HL-60 (cell line): ENCODE measurements around the gene NAV2.

ENCODE experiments used
- DNase-seq, 2 experiments: peaks; one replicate each; pipeline ENCODE4 v3.0.0-alpha.2; 2010 to 2020; ENCODE audit warnings: low read depth in 1 of 2, low spot score in 1 of 2
- H3K27ac ChIP-seq: fragments of 250-450 bp; sonication (Bioruptor Pico); replicated peaks from 2 replicates; pipeline ENCODE4 v1.5.1; 2020; ENCODE audit warnings: mild to moderate bottlenecking, moderate library complexity
- H3K27me3 ChIP-seq: fragments of 250-450 bp; sonication (Bioruptor Pico); 2 replicates; pipeline ENCODE4 v1.5.1; 2021; ENCODE audit warnings: mild to moderate bottlenecking, moderate library complexity; ENCODE audit not compliant: insufficient read depth, poor library complexity, severe bottlenecking
- H3K4me3 ChIP-seq: replicated peaks from 2 replicates; pipeline ENCODE4 v1.5.1; 2011; ENCODE audit warnings: mild to moderate bottlenecking, control low read depth, low read length; ENCODE audit not compliant: insufficient read depth
- GABPA ChIP-seq: IDR thresholded peaks from 2 replicates; pipeline ENCODE4 v1.6.1; 2012; ENCODE audit warnings: low read depth
- POLR2AphosphoS5 ChIP-seq: IDR thresholded peaks from 2 replicates; pipeline ENCODE4 v1.6.1; 2012; ENCODE audit warnings: low read depth
- SPI1 ChIP-seq: IDR thresholded peaks from 2 replicates; pipeline ENCODE4 v1.6.1; 2012; ENCODE audit warnings: low read depth, mild to moderate bottlenecking, borderline replicate concordance
- TF ChIP-seq, protein P1 (sequence below): IDR thresholded peaks from 2 replicates; pipeline ENCODE4 v1.6.1; 2012; ENCODE audit warnings: low read depth; ENCODE audit not compliant: insufficient replicate concordance
- TF ChIP-seq, protein P2 (sequence below): IDR thresholded peaks from one replicate; pipeline ENCODE4 v1.5.1; 2011; ENCODE audit warnings: low read length, control low read depth, inconsistent platforms; ENCODE audit not compliant: insufficient read depth

NAV2 gene

DNA sequence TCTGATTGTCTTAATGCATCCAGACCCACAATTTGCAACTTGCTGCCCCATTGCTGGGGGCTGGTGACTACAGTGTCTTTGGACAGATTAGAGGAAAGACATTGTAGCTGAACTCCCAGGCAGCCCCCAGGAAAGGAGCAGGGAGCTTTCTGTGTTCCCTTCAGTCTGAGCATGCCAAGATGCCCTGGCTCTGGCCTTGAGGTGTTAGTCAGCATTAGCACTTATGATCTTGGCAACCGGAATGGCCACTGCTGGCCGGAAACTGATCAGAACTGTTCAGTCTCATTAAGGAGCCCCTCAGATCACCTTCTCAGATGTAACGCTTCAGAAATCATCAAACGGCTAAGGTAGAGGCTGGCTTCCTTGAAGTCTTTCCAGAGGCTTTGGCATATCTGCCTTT lies 195.2 kb downstream of the NAV2 start:
- TF ChIP-seq, protein P1, sequence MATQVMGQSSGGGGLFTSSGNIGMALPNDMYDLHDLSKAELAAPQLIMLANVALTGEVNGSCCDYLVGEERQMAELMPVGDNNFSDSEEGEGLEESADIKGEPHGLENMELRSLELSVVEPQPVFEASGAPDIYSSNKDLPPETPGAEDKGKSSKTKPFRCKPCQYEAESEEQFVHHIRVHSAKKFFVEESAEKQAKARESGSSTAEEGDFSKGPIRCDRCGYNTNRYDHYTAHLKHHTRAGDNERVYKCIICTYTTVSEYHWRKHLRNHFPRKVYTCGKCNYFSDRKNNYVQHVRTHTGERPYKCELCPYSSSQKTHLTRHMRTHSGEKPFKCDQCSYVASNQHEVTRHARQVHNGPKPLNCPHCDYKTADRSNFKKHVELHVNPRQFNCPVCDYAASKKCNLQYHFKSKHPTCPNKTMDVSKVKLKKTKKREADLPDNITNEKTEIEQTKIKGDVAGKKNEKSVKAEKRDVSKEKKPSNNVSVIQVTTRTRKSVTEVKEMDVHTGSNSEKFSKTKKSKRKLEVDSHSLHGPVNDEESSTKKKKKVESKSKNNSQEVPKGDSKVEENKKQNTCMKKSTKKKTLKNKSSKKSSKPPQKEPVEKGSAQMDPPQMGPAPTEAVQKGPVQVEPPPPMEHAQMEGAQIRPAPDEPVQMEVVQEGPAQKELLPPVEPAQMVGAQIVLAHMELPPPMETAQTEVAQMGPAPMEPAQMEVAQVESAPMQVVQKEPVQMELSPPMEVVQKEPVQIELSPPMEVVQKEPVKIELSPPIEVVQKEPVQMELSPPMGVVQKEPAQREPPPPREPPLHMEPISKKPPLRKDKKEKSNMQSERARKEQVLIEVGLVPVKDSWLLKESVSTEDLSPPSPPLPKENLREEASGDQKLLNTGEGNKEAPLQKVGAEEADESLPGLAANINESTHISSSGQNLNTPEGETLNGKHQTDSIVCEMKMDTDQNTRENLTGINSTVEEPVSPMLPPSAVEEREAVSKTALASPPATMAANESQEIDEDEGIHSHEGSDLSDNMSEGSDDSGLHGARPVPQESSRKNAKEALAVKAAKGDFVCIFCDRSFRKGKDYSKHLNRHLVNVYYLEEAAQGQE = no peak
- TF ChIP-seq POLR2AphosphoS5 = no peak
- TF ChIP-seq SPI1 = no peak
- TF ChIP-seq, protein P2, sequence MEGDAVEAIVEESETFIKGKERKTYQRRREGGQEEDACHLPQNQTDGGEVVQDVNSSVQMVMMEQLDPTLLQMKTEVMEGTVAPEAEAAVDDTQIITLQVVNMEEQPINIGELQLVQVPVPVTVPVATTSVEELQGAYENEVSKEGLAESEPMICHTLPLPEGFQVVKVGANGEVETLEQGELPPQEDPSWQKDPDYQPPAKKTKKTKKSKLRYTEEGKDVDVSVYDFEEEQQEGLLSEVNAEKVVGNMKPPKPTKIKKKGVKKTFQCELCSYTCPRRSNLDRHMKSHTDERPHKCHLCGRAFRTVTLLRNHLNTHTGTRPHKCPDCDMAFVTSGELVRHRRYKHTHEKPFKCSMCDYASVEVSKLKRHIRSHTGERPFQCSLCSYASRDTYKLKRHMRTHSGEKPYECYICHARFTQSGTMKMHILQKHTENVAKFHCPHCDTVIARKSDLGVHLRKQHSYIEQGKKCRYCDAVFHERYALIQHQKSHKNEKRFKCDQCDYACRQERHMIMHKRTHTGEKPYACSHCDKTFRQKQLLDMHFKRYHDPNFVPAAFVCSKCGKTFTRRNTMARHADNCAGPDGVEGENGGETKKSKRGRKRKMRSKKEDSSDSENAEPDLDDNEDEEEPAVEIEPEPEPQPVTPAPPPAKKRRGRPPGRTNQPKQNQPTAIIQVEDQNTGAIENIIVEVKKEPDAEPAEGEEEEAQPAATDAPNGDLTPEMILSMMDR = no peak
- TF ChIP-seq GABPA = no peak
- no peak overlapping the region for H3K27ac ChIP-seq
- H3K4me3 ChIP-seq = no peak overlapping the region
- H3K27me3 ChIP-seq = no peaks in the 10 kb centered on the region
- no peak for DNase-seq

DNA sequence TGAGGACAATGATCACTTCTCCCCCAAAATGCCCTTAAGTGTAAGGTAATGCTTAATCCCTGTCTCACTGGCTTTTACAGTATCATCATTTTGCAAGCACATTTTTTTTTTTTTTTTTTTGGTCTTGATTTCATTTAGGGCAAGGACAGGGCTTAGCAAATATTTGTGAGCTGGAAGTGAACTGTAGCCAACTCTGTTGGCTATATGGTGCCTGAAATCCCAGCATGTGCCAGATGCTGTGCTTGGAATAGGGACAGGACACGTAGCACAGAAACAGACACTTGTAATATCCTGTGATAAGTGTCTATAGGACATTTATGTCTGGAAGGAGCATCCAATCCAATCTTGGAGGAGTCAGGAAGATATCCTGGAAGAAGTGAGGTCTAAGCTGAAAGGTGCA lies 198.3 kb downstream of the NAV2 start:
- Histone ChIP-seq H3K4me3 (no peak overlapping the region), H3K27ac (no peak overlapping the region), H3K27me3 (no peaks in the 10 kb centered on the region)
- no peak for DNase-seq
- TF ChIP-seq SPI1 = no peak
- TF ChIP-seq, protein P2 = no peak
- TF ChIP-seq GABPA = no peak
- TF ChIP-seq, protein P1 = no peak
- no peak for TF ChIP-seq POLR2AphosphoS5

DNA sequence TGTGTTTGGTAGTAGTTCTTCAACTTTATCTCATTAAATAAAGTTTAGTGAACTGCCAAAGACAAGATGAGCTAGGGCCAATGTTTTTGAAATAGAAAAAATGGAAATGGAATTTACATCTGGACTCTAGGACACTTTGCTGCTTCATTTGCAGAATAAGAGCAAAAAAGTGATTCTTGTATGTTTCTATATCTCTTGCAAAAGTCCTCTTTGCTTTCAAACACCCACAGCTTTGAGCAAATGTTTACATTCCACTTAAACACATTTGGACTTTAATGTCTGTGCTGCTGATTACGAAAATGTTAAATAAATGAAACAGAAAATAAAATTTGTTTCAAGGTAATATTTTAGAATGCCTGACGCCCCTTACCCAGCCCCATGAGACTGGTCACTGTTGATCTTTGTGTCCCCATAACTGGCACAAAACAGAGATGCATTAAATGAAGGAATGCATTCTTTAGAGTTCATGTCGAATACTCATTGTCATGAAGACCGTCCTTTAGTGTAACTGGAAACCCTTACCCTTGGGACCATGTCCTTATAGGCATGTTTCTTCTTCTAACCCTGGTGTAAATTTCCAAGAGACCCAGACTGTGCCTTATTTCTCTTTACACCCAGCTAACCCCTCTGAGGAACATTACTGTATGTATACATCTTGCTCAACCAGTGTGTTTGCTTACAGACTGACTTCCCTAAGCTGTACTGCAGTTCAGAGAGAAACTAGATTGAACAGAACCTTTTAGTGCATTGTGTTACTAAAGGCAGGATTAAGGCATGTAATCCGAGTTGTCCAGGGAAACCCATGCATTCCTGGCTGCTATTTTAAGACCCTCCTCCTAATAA lies 199.7 kb downstream of the NAV2 start:
- DNase-seq = no peak
- H3K27me3 ChIP-seq = no peaks in the 10 kb centered on the region
- no peak overlapping the region for H3K27ac ChIP-seq
- TF ChIP-seq, protein P2 = no peak
- TF ChIP-seq SPI1 (no peak), POLR2AphosphoS5 (no peak), GABPA (no peak)
- TF ChIP-seq, protein P1 = no peak
- H3K4me3 ChIP-seq = no peak overlapping the region
